ENCODE data around the gene RBBP8NL. TPM values are rescaled to one million over a fixed set of nuclear protein-coding genes. Genes with fewer than 3 reads are reported as not detected.

The RBBP8NL gene
- total RNA-seq = not detected in 2 replicates

DNA sequence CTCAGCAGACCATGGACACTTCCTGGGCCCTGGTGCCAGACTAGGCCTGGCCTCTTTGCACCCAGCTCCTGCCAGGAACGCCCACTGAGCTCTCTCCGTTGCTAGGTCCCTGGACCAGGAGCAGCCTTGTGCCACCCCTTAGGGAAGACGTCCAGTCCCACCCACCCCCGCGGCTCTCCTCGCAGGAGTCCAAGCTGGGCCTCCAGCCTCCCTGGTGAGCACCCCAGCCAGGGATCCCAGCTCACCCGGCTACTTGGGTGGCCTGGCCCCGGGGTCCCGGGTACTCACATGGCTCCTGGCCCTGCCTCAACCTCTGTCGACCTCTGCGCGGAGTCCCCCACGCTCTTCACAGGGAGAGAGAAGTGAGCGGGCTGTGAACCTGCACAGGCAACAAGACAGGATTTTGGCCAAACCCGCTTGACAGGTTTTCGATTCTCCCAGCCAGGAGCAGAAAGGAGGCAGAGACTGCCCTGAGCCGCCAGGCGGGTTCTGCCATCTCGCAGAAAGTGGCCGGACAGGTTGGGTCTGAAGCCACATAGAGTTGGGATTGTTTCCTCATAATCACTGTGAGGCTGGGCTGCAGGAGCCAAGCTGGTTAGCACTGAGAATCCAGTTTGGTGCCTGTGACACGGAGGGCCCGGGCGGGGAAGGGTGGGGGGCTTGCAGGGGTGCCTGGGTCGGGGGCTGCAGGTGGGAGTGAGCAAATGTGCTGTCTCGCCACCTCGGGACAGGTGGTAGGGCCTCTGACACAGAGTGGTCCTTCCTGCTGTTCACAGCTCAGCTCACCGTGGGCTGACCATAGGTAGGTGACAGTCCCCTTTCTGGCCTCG is at the start of gene RBBP8NL:
TSS of gene RBBP8NL (minus strand) at position 368 of the 830 bp plus-strand sequence. CDS start 7,892 bp downstream, outside the sequence.

DNA sequence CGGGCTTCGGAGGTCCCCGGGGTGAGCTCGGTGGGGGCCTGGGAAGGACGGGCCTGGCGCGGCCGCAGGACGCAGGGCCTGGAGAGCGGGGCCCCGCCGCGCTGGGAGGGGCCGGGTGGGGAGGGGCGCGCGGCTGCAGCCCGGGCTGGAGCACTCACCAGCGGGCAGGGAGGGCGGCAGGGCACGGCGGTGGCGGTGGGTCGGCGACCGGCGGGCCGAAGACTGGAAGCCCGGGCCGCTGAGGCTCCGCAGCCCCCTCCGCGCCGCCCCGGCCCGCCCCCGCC is 48.4 kb upstream of the RBBP8NL start, which contains the start of gene GATA5:
TSS of gene GATA5 (minus strand) at position 224 of the 284 bp plus-strand sequence. CDS start 474 bp downstream, outside the sequence.

GRCh38 chr20:62407221-62407992 is 19.9 kb downstream of the RBBP8NL start, which contains the start of gene CABLES2:
CABLES2 (minus strand) TSS chr20:62407285; CDS start chr20:62407276, 9 bp downstream.

DNA sequence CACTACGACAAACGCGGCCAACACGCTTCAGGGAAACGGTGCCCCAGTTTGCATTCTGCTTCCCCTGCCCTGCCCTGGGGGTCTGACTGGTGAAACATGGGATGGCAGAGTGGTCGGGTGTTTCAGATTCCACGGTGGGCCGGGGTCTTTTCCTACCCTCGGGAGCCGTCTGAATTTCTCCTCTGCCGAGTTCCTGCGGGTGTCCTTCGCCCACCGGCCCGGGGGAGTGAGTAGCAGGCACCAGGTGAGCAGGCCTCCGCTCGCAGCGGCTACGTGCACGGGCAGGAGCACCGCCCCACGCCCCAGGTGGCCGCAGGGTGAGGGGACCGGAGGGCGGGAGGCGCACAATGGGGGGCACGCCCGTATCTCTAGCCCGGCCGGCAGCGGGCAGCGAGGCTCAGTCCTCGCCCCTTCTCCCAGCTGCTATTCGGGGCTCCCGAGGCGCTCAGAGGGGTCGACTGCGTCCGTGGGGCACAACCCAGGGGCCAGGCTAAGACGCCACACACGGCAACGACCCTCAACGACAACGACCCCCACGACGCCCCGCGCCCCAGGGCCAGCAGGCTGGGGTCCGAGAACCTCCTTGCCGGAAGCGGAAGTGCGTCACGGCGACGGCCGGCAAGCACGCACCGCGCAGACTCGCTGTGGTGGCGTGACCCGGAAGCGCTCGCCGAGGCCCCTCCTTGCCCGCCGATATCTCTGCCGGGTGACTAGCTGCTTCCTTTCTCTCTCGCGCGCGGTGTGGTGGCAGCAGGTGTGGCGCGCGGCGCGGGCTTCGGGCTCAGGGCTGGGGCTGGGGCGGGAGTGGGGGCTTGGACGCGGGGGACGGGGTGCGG is 40.7 kb downstream of the RBBP8NL start, which contains the start of gene RPS21:
TSS of gene RPS21 (plus strand) at position 721 of the 836 bp plus-strand sequence. CDS start 236 bp downstream, outside the sequence.

GRCh38 chr20:62367136-62367632 is 60.2 kb downstream of the RBBP8NL start, which contains the start of gene LAMA5:
LAMA5 (minus strand) TSS chr20:62367312; CDS start chr20:62367245, 67 bp downstream.

Other genes with a start within 250 kb of the RBBP8NL start
- 23.3 and 24.5 TPM in 2 replicates for gene MTG2, start 244.5 kb downstream of the RBBP8NL start, total RNA-seq
- gene HRH3, start 207.3 kb downstream of the RBBP8NL start, total RNA-seq = not detected in 2 replicates
- gene OSBPL2, start 189.0 kb downstream of the RBBP8NL start, total RNA-seq = 11.9 and 14.0 TPM in 2 replicates
- gene ADRM1, start 124.5 kb downstream of the RBBP8NL start, total RNA-seq = 192 and 194 TPM in 2 replicates
- 25.7 and 32.1 TPM in 2 replicates for gene LAMA5, start 60.2 kb downstream of the RBBP8NL start, total RNA-seq
- 3,175 and 3,644 TPM in 2 replicates for gene RPS21, start 40.4 kb downstream of the RBBP8NL start, total RNA-seq
- 5.5 and 5.8 TPM in 2 replicates for gene CABLES2, start 20.3 kb downstream of the RBBP8NL start, total RNA-seq
- gene GATA5, start 48.5 kb upstream of the RBBP8NL start, total RNA-seq = not detected in 2 replicates
- 0.17 and 0.74 TPM in 2 replicates for gene SLCO4A1, start 215.0 kb upstream of the RBBP8NL start, total RNA-seq

All from bronchus fibroblast of lung (primary cell).